ENCODE results near the gene CLMN. TPM values are rescaled to one million over a fixed set of nuclear protein-coding genes. Genes with fewer than 3 reads are reported as not detected.

The CLMN gene
- total and polyA plus RNA-seq, 2 of the 13 experiments (the other 11 are each of a cell fraction or from before 2014, with no cell fraction given), result 15.1 to 16.7 TPM

DNA sequence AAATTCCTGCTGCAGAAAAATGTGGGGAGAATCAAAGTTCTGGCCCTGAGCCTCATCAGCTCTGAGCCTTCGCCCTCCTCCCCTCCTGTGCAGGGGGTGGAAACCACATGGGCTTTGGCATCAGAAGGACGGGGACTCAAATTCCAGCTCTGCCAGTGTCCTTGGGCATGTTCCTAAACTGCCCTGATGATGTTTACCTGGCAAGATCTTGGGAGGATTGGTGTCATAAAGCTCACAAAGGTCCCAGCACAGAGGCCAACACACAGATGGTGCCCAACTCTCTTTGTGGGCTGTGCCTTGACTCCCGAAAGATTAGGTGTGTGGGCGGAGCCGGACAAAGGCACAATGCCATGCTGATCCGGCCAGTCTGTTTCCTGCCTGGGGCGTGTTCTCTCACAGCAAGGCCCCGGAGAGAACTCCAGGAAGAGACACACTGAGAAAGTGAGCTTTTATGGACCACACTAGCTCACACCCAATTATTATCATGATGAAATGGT is 20.5 kb upstream of the CLMN start (continued):
- TF ChIP-seq, protein P1, sequence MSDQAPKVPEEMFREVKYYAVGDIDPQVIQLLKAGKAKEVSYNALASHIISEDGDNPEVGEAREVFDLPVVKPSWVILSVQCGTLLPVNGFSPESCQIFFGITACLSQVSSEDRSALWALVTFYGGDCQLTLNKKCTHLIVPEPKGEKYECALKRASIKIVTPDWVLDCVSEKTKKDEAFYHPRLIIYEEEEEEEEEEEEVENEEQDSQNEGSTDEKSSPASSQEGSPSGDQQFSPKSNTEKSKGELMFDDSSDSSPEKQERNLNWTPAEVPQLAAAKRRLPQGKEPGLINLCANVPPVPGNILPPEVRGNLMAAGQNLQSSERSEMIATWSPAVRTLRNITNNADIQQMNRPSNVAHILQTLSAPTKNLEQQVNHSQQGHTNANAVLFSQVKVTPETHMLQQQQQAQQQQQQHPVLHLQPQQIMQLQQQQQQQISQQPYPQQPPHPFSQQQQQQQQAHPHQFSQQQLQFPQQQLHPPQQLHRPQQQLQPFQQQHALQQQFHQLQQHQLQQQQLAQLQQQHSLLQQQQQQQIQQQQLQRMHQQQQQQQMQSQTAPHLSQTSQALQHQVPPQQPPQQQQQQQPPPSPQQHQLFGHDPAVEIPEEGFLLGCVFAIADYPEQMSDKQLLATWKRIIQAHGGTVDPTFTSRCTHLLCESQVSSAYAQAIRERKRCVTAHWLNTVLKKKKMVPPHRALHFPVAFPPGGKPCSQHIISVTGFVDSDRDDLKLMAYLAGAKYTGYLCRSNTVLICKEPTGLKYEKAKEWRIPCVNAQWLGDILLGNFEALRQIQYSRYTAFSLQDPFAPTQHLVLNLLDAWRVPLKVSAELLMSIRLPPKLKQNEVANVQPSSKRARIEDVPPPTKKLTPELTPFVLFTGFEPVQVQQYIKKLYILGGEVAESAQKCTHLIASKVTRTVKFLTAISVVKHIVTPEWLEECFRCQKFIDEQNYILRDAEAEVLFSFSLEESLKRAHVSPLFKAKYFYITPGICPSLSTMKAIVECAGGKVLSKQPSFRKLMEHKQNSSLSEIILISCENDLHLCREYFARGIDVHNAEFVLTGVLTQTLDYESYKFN (CRISPR knock-in tag; conservative IDR thresholded peaks at IDR 0.05), result 0 out of 2 replicates have a peak, but pooled peaks have one; percentile 6
- TF ChIP-seq GABPB1 (CRISPR knock-in tag; IDR thresholded peaks at IDR 0.05), result no peak
- TF ChIP-seq USF2 (IDR thresholded peaks at IDR 0.05; ENCODE audit: low read depth, low read length), result no peak
- TF ChIP-seq USF2 (CRISPR knock-in tag; IDR thresholded peaks at IDR 0.05; ENCODE audit: borderline replicate concordance), result no peak
- TF ChIP-seq RARG (CRISPR knock-in tag; IDR thresholded peaks at IDR 0.05; ENCODE audit: low read depth), result no peak
- TF ChIP-seq ZBTB20 (CRISPR knock-in tag; IDR thresholded peaks at IDR 0.05; ENCODE audit: borderline replicate concordance, low read depth), result 0 out of 2 replicates have a peak, but pooled peaks have one; percentile 4
- TF ChIP-seq SMARCC2 (IDR thresholded peaks at IDR 0.05), result no peak
- TF ChIP-seq MTA1 (CRISPR knock-in tag; IDR thresholded peaks at IDR 0.05; ENCODE audit: borderline replicate concordance), result 0 out of 2 replicates have a peak, but pooled peaks have one; percentile 17
- peak; percentile 25 for TF ChIP-seq SAP130 (CRISPR knock-in tag; IDR thresholded peaks at IDR 0.05; ENCODE audit: low read depth)
- TF ChIP-seq RBM22 (optimal IDR thresholded peaks at IDR 0.05; ENCODE audit: low read length), result no peak
- no peak for TF ChIP-seq RFX5 (IDR thresholded peaks at IDR 0.05; ENCODE audit: low read depth, low read length)
- peak; percentile 67; the same call in 1 of the 2 replicates for TF ChIP-seq SP5 (CRISPR knock-in tag; IDR thresholded peaks at IDR 0.05; ENCODE audit: borderline replicate concordance, low read depth)
- no peak for TF ChIP-seq ZNF207 (IDR thresholded peaks at IDR 0.05; ENCODE audit: borderline replicate concordance)
- TF ChIP-seq, protein P2, sequence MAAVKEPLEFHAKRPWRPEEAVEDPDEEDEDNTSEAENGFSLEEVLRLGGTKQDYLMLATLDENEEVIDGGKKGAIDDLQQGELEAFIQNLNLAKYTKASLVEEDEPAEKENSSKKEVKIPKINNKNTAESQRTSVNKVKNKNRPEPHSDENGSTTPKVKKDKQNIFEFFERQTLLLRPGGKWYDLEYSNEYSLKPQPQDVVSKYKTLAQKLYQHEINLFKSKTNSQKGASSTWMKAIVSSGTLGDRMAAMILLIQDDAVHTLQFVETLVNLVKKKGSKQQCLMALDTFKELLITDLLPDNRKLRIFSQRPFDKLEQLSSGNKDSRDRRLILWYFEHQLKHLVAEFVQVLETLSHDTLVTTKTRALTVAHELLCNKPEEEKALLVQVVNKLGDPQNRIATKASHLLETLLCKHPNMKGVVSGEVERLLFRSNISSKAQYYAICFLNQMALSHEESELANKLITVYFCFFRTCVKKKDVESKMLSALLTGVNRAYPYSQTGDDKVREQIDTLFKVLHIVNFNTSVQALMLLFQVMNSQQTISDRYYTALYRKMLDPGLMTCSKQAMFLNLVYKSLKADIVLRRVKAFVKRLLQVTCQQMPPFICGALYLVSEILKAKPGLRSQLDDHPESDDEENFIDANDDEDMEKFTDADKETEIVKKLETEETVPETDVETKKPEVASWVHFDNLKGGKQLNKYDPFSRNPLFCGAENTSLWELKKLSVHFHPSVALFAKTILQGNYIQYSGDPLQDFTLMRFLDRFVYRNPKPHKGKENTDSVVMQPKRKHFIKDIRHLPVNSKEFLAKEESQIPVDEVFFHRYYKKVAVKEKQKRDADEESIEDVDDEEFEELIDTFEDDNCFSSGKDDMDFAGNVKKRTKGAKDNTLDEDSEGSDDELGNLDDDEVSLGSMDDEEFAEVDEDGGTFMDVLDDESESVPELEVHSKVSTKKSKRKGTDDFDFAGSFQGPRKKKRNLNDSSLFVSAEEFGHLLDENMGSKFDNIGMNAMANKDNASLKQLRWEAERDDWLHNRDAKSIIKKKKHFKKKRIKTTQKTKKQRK (IDR thresholded peaks at IDR 0.05; ENCODE audit: low read length), result no peak
- TF ChIP-seq, protein P3, sequence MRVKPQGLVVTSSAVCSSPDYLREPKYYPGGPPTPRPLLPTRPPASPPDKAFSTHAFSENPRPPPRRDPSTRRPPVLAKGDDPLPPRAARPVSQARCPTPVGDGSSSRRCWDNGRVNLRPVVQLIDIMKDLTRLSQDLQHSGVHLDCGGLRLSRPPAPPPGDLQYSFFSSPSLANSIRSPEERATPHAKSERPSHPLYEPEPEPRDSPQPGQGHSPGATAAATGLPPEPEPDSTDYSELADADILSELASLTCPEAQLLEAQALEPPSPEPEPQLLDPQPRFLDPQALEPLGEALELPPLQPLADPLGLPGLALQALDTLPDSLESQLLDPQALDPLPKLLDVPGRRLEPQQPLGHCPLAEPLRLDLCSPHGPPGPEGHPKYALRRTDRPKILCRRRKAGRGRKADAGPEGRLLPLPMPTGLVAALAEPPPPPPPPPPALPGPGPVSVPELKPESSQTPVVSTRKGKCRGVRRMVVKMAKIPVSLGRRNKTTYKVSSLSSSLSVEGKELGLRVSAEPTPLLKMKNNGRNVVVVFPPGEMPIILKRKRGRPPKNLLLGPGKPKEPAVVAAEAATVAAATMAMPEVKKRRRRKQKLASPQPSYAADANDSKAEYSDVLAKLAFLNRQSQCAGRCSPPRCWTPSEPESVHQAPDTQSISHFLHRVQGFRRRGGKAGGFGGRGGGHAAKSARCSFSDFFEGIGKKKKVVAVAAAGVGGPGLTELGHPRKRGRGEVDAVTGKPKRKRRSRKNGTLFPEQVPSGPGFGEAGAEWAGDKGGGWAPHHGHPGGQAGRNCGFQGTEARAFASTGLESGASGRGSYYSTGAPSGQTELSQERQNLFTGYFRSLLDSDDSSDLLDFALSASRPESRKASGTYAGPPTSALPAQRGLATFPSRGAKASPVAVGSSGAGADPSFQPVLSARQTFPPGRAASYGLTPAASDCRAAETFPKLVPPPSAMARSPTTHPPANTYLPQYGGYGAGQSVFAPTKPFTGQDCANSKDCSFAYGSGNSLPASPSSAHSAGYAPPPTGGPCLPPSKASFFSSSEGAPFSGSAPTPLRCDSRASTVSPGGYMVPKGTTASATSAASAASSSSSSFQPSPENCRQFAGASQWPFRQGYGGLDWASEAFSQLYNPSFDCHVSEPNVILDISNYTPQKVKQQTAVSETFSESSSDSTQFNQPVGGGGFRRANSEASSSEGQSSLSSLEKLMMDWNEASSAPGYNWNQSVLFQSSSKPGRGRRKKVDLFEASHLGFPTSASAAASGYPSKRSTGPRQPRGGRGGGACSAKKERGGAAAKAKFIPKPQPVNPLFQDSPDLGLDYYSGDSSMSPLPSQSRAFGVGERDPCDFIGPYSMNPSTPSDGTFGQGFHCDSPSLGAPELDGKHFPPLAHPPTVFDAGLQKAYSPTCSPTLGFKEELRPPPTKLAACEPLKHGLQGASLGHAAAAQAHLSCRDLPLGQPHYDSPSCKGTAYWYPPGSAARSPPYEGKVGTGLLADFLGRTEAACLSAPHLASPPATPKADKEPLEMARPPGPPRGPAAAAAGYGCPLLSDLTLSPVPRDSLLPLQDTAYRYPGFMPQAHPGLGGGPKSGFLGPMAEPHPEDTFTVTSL (CRISPR knock-in tag; IDR thresholded peaks at IDR 0.05; ENCODE audit: borderline replicate concordance), result no peak; the same call in 1 of the 2 replicates

Data from HepG2 (cell line).